HepG2 (cell line): ENCODE data around the gene AARSD1. TPM values are rescaled to one million over a fixed set of nuclear protein-coding genes. Genes with fewer than 3 reads are reported as not detected.

Source experiments
- ATAC-seq: fragments of 200-7000 bp; cut with Tn5 transposase; 3 replicates; pipeline ENCODE4 v1.9.1; 2020; ENCODE audit warnings: mild to moderate bottlenecking, moderate library complexity
- BruUV-seq: library from RNA; stranded (reverse); fragments of 400-500 nt; replicated peaks from 2 replicates; lab custom pipeline; 2021; lab: Mats Ljungman, UMichigan
- CTCF ChIA-PET: fragments of 300-600 bp; formaldehyde crosslinking; extraction: SDS; loops from one replicate; lab custom pipeline; 2021; ENCODE audit warnings: low total read pairs, inconsistent platforms, low intra/inter-chr PET ratio; lab: Yijun Ruan, JAX
- POLR2A ChIA-PET: fragments of 350-600 bp; sonication (Branson Sonifier 250); formaldehyde crosslinking; loops from one replicate; lab custom pipeline; 2020; ENCODE audit warnings: antibody characterized with exemption, inconsistent platforms; lab: Yijun Ruan, JAX
- DNase-seq: peaks from one replicate; pipeline ENCODE4 v3.0.0-alpha.2; 2015; ENCODE audit warnings: low spot score
- FAIRE-seq: peaks from 3 replicates; lab custom pipeline; 2011; peaks lifted over from hg19 to GRCh38; lab: Jason Lieb, UNC
- H2AFZ ChIP-seq: one replicate; pipeline ENCODE4 v1.6.1; 2011; ENCODE audit warnings: low read length, inconsistent platforms
- H3K27ac ChIP-seq: fragments of 300-600 bp; 3 replicates; pipeline ENCODE4 v1.8.0; 2011; ENCODE audit warnings: mixed run types, mild to moderate bottlenecking, mixed read lengths, low read length, inconsistent platforms; ENCODE audit not compliant: insufficient read depth; ENCODE audit errors: extremely low read length
- H3K27me3 ChIP-seq, 2 experiments: fragments of 200-600 bp in 1 of 2; 2 replicates in 1 of 2; 3 replicates in 1 of 2; pipeline versions ENCODE4 v1.6.0 to v1.8.0; 2011; ENCODE audit warnings: low read length in 2 of 2, mild to moderate bottlenecking in 2 of 2, moderate library complexity in 2 of 2, inconsistent platforms in 1 of 2; ENCODE audit not compliant: insufficient read depth in 2 of 2, control insufficient read depth in 1 of 2
- H3K36me3 ChIP-seq, 2 experiments: fragments of 200-600 bp in 1 of 2; replicated peaks in 1 of 2; 2 replicates in 1 of 2; 3 replicates in 1 of 2; pipeline versions ENCODE4 v1.5.1 to v1.8.0; 2011; ENCODE audit warnings: low read length in 2 of 2, inconsistent platforms in 1 of 2; ENCODE audit not compliant: insufficient read depth in 2 of 2, control insufficient read depth in 1 of 2
- H3K4me1 ChIP-seq: 2 replicates; pipeline ENCODE4 v1.5.1; 2012; ENCODE audit warnings: low read length, inconsistent platforms; ENCODE audit not compliant: insufficient read depth
- H3K4me2 ChIP-seq: 2 replicates; pipeline ENCODE4 v1.6.0; 2011; ENCODE audit warnings: low read depth, low read length, inconsistent platforms
- H3K4me3 ChIP-seq, 3 experiments: fragments of 200-600 bp in 1 of 3; sonication (generic), shearing (Covaris generic) in 1 of 3; replicated peaks in 1 of 3; 2 replicates each; pipeline ENCODE4 v1.5.1; 2011 to 2016; ENCODE audit warnings: low read length in 3 of 3, inconsistent platforms in 2 of 3, low read depth in 2 of 3, mild to moderate bottlenecking in 2 of 3, control low read depth in 1 of 3, mixed read lengths in 1 of 3; ENCODE audit not compliant: insufficient read depth in 1 of 3
- H3K79me2 ChIP-seq: one replicate; pipeline ENCODE4 v1.6.1; 2011; ENCODE audit warnings: low read length, inconsistent platforms; ENCODE audit not compliant: insufficient read depth
- H3K9ac ChIP-seq: 2 replicates; pipeline ENCODE4 v1.6.0; 2011; ENCODE audit warnings: mild to moderate bottlenecking, low read depth, low read length, inconsistent platforms; ENCODE audit not compliant: insufficient read depth
- H3K9me3 ChIP-seq: 2 replicates; pipeline ENCODE4 v1.5.1; 2012; ENCODE audit warnings: mild to moderate bottlenecking, low read length
- H4K20me1 ChIP-seq: 2 replicates; pipeline ENCODE4 v1.6.0; 2011; ENCODE audit warnings: inconsistent platforms, mild to moderate bottlenecking, low read length, moderate library complexity; ENCODE audit not compliant: insufficient read depth
- DPF2 ChIP-seq: sonication (generic); formaldehyde crosslinking; IDR thresholded peaks from 2 replicates; pipeline ENCODE4 v1.4.0; 2020; ENCODE audit warnings: mild to moderate bottlenecking, low read depth, missing genetic modification reagents, borderline replicate concordance
- FOSL1 ChIP-seq: sonication (generic); formaldehyde crosslinking; IDR thresholded peaks from 2 replicates; pipeline ENCODE4 v1.9.0; 2021; ENCODE audit warnings: missing genetic modification reagents, borderline replicate concordance
- NR2C2 ChIP-seq: sonication (generic); formaldehyde crosslinking; IDR thresholded peaks from 2 replicates; pipeline ENCODE4 v1.4.0; 2020; ENCODE audit warnings: missing genetic modification reagents, mild to moderate bottlenecking, moderate library complexity, borderline replicate concordance
- SRSF1 ChIP-seq: fragments of 200-400 bp; formaldehyde crosslinking; optimal IDR thresholded peaks from 2 replicates; pipeline ENCODE3; 2017; ENCODE audit warnings: mild to moderate bottlenecking, low read depth, low read length, moderate library complexity
- U2AF1 ChIP-seq: fragments of 200-400 bp; formaldehyde crosslinking; optimal IDR thresholded peaks from 2 replicates; pipeline ENCODE3; 2017; ENCODE audit warnings: mild to moderate bottlenecking, low read depth, low read length
- ZBTB38 ChIP-seq: sonication (generic); formaldehyde crosslinking; IDR thresholded peaks from 2 replicates; pipeline ENCODE4 v1.5.1; 2020; ENCODE audit warnings: mild to moderate bottlenecking, missing genetic modification reagents
- ZNF138 ChIP-seq: sonication (generic); formaldehyde crosslinking; IDR thresholded peaks from 2 replicates; pipeline ENCODE4 v1.5.0; 2020; ENCODE audit warnings: mild to moderate bottlenecking, low read depth, missing genetic modification reagents
- ZNF546 ChIP-seq: sonication (generic); formaldehyde crosslinking; conservative IDR thresholded peaks from 2 replicates; pipeline ENCODE4 v1.8.1; 2023; ENCODE audit warnings: mild to moderate bottlenecking, missing genetic modification reagents
- ZNF557 ChIP-seq: sonication (generic); formaldehyde crosslinking; IDR thresholded peaks from 2 replicates; pipeline ENCODE4 v1.4.0; 2020; ENCODE audit warnings: missing genetic modification reagents
- ZNF75D ChIP-seq: sonication (generic); formaldehyde crosslinking; IDR thresholded peaks from 2 replicates; pipeline ENCODE4 v1.8.1; 2023; ENCODE audit warnings: missing genetic modification reagents, mild to moderate bottlenecking, borderline replicate concordance
- ZNF790 ChIP-seq: sonication (generic); formaldehyde crosslinking; IDR thresholded peaks from 2 replicates; pipeline ENCODE4 v1.8.0; 2022; ENCODE audit warnings: missing genetic modification reagents, mild to moderate bottlenecking, borderline replicate concordance
- WGBS: methylation state at CpG from one replicate; pipeline ENCODE4 v1.1.6; 2017; ENCODE audit warnings: low lambda C conversion rate; 5-methylcytosine and 5-hydroxymethylcytosine counted together
- in situ Hi-C: cut with HindIII; loops from 2 replicates; pipeline ENCODE4 v1.10.0; 2017; ENCODE audit warnings: low pct_unique_long_range_greater_than_20kb; ENCODE audit not compliant: extremely low pct_ligation_motif_present
- intact Hi-C: fragments of 100-400 bp; cut with micrococcal nuclease; formaldehyde crosslinking; loops from one replicate; pipeline ENCODE4 v1.10.0; 2022; ENCODE audit not compliant: unreplicated experiment
- polyA plus RNA-seq, 8 experiments: library from polyadenylated mRNA; depleted of rRNA in 3 of 8; stranded (reverse) in 7 of 8; unstranded in 1 of 8; fragments of >200 nt; fragmentation: Illumina TruSeq in 4 of 8; extraction: Trizol in 4 of 8; gene quantifications; 2 replicates each; pipeline versions ENCODE4 v1.2.1 to v1.2.3, GENCODE V29; 2011 to 2016; ENCODE audit warnings: low read depth in 4 of 8, missing spikeins in 1 of 8, mixed read lengths in 1 of 8; ENCODE audit not compliant: insufficient read depth in 1 of 8
- total RNA-seq, 5 experiments: library from RNA; depleted of rRNA; stranded (reverse); fragments of >200 nt; fragmentation: Illumina TruSeq; extraction: Trizol; gene quantifications; 2 replicates each; pipeline ENCODE4 v1.2.3, GENCODE V29; 2016; ENCODE audit warnings: low read depth in 1 of 5
- TF ChIP-seq, protein P1 (sequence below): IDR thresholded peaks from 2 replicates; pipeline ENCODE4 v1.6.1; 2016
- TF ChIP-seq, protein P2 (sequence below): IDR thresholded peaks from 2 replicates; pipeline ENCODE4 v1.6.1; 2016; ENCODE audit warnings: missing genetic modification reagents, missing compliant biosample characterization
- TF ChIP-seq, protein P3 (sequence below): sonication (generic); formaldehyde crosslinking; IDR thresholded peaks from 2 replicates; pipeline ENCODE4 v1.4.0; 2020; ENCODE audit warnings: mild to moderate bottlenecking, missing genetic modification reagents
- TF ChIP-seq, protein P4 (sequence below): sonication (generic); formaldehyde crosslinking; conservative IDR thresholded peaks from 2 replicates; pipeline ENCODE4 v1.5.0; 2020; ENCODE audit warnings: missing genetic modification reagents

Gene AARSD1
- total and polyA plus RNA-seq, 2 of the 13 experiments (the other 11 are each of a cell fraction or from before 2014, with no cell fraction given), result 24.7 to 29.3 TPM

DNA sequence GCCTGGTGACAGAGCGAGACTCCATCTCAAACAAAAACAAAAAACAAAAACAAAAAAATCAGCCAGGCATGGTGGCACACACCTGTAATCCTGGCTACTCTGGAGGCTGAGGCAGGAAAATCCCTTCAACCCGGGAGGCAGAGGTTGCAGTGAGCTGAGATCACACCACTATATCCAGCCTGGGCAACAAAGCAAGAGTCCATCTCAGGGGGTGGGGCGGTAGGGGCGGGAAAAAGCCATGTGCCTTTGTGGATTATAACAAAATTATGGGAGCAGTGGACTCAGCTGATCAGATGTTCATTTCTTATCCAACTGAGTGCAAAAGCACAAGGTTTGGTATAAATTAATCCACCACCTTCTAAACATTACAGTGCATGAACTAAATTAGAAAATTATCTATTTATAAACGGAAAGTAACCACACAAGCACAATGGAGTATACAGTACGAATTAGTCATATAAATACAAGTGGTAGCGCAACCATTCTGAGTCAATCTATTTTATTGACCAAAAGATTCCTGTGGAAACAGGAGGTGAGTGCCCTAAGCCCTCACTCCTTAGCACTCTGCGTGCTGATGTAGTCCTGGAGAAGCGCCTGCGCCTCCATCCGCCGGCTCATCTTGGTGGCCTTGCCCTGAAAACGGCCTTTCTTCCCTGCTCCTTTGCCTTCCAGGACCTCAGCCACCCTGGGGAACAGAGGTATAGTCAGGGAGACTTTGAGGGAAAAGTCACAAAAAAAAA, 14.0 kb downstream of the AARSD1 start:
- Histone ChIP-seq H2AFZ (no peak overlapping the region), H3K27me3 (no peaks in the 10 kb centered on the region), H3K4me1 (peaks cover 13% of the 10 kb centered on the region), H3K9me3 (no peaks in the 10 kb centered on the region), H3K9ac (no peak overlapping the region), H3K27ac (no peak overlapping the region), H3K4me2 (no peak overlapping the region), H3K36me3 (peaks cover 1 to 21% of the 10 kb centered on the region in 2 experiments; a peak in 2 of 5 replicates), H3K79me2 (no peaks in the 10 kb centered on the region), H4K20me1 (no peaks in the 10 kb centered on the region), H3K4me3 (no peak overlapping the region)
- no TSS peak for BruUV-seq
- ChIA-PET CTCF (no interaction called here), POLR2A (no interaction called here)
- DNase-seq (no peak), ATAC-seq (no peak), FAIRE-seq (no peak)
- TF ChIP-seq SRSF1 (no peak), DPF2 (CRISPR knock-in tag) (no peak), ZBTB38 (CRISPR knock-in tag) (no peak), FOSL1 (no peak), U2AF1 (no peak), ZNF546 (CRISPR knock-in tag) (no peak), ZNF790 (no peak), ZNF75D (CRISPR knock-in tag) (no peak), ZNF138 (CRISPR knock-in tag) (no peak), ZNF557 (CRISPR knock-in tag) (no peak), NR2C2 (CRISPR knock-in tag) (no peak)
- TF ChIP-seq, protein P1, sequence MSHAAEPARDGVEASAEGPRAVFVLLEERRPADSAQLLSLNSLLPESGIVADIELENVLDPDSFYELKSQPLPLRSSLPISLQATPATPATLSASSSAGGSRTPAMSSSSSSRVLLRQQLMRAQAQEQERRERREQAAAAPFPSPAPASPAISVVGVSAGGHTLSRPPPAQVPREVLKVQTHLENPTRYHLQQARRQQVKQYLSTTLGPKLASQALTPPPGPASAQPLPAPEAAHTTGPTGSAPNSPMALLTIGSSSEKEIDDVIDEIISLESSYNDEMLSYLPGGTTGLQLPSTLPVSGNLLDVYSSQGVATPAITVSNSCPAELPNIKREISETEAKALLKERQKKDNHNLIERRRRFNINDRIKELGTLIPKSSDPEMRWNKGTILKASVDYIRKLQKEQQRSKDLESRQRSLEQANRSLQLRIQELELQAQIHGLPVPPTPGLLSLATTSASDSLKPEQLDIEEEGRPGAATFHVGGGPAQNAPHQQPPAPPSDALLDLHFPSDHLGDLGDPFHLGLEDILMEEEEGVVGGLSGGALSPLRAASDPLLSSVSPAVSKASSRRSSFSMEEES (CRISPR knock-in tag), result no peak
- TF ChIP-seq, protein P2, sequence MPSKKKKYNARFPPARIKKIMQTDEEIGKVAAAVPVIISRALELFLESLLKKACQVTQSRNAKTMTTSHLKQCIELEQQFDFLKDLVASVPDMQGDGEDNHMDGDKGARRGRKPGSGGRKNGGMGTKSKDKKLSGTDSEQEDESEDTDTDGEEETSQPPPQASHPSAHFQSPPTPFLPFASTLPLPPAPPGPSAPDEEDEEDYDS, result no peak
- TF ChIP-seq, protein P3, sequence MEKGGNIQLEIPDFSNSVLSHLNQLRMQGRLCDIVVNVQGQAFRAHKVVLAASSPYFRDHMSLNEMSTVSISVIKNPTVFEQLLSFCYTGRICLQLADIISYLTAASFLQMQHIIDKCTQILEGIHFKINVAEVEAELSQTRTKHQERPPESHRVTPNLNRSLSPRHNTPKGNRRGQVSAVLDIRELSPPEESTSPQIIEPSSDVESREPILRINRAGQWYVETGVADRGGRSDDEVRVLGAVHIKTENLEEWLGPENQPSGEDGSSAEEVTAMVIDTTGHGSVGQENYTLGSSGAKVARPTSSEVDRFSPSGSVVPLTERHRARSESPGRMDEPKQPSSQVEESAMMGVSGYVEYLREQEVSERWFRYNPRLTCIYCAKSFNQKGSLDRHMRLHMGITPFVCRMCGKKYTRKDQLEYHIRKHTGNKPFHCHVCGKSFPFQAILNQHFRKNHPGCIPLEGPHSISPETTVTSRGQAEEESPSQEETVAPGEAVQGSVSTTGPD (CRISPR knock-in tag), result no peak
- TF ChIP-seq, protein P4, sequence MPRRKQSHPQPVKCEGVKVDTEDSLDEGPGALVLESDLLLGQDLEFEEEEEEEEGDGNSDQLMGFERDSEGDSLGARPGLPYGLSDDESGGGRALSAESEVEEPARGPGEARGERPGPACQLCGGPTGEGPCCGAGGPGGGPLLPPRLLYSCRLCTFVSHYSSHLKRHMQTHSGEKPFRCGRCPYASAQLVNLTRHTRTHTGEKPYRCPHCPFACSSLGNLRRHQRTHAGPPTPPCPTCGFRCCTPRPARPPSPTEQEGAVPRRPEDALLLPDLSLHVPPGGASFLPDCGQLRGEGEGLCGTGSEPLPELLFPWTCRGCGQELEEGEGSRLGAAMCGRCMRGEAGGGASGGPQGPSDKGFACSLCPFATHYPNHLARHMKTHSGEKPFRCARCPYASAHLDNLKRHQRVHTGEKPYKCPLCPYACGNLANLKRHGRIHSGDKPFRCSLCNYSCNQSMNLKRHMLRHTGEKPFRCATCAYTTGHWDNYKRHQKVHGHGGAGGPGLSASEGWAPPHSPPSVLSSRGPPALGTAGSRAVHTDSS (CRISPR knock-in tag), result no peak
- intact Hi-C loops (no loop called here), in situ Hi-C loops (no loop called here)
- WGBS, result 93% methylated on average over 13 of the region's 13 CpGs
